Measurements from ENCODE around the gene ERMARD.

DNA sequence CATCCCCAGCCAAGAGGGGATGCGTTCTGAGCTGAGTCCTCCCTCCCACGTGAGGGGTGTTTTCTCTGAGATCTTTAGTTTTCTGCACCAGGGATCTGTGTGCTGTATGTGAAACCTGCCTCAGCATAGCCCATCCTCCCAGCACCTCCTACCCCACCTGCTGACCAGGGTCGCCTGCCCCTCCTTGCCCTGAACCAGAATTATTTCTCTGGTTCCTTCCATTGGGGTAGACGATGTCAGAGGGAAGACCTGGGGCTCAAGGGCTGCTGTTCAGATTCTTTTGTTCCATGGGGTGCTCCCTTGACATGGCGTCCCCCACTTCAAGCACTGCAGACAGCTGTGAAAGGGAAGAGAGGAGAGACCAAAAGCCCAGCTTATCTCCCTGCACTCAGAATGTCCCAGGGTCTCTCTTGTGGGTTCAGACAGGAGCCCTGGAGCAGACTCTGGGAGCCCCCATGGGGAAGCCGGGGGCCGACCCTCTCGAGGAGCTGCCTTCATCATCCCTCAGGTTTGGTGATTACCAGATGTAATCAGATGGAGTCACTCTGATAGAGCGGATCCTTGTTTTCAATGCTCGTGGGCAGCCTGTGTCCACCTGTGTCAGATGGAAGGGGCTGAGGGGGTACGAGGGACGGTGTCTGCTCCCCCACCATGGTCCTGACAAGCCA, 74.3 kb downstream of the ERMARD start:
- TF ChIP-seq, protein P1, sequence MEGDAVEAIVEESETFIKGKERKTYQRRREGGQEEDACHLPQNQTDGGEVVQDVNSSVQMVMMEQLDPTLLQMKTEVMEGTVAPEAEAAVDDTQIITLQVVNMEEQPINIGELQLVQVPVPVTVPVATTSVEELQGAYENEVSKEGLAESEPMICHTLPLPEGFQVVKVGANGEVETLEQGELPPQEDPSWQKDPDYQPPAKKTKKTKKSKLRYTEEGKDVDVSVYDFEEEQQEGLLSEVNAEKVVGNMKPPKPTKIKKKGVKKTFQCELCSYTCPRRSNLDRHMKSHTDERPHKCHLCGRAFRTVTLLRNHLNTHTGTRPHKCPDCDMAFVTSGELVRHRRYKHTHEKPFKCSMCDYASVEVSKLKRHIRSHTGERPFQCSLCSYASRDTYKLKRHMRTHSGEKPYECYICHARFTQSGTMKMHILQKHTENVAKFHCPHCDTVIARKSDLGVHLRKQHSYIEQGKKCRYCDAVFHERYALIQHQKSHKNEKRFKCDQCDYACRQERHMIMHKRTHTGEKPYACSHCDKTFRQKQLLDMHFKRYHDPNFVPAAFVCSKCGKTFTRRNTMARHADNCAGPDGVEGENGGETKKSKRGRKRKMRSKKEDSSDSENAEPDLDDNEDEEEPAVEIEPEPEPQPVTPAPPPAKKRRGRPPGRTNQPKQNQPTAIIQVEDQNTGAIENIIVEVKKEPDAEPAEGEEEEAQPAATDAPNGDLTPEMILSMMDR (IDR thresholded peaks at IDR 0.05) = no peak
- no peak for TF ChIP-seq POLR2A (IDR thresholded peaks at IDR 0.05)
